CD4-positive, alpha-beta T cell (primary cell): Measurements from ENCODE around the gene TOM1L2. TPM values are rescaled to one million over a fixed set of nuclear protein-coding genes. Genes with fewer than 3 reads are reported as not detected.

ENCODE experiments used
- ATAC-seq: fragments of 200-7000 bp; cut with Tn5 transposase; one replicate; pipeline ENCODE4 v1.10.0; 2022; ENCODE audit warnings: mild to moderate bottlenecking; ENCODE audit not compliant: poor library complexity
- CTCF ChIA-PET: fragments of 350-600 bp; sonication (Branson Sonifier 250); formaldehyde crosslinking; loops from one replicate; lab custom pipeline; 2021; ENCODE audit warnings: antibody characterized with exemption, inconsistent platforms; lab: Charles Lee
- POLR2A ChIA-PET: fragments of 350-600 bp; sonication (Branson Sonifier 250); formaldehyde crosslinking; loops from one replicate; lab custom pipeline; 2021; ENCODE audit warnings: antibody characterized with exemption, inconsistent platforms; lab: Charles Lee
- DNase-seq, 14 experiments: peaks; one replicate each; pipeline ENCODE4 v3.0.0-alpha.2; 2013 to 2020; ENCODE audit warnings: mixed read lengths in 2 of 14
- H3K27ac ChIP-seq, 2 donors: one replicate each; pipeline versions ENCODE4 v1.5.1 to v1.7.0; 2013; ENCODE audit warnings: low read length in 2 of 2, low read depth in 1 of 2, mild to moderate bottlenecking in 1 of 2
- H3K27me3 ChIP-seq, 2 experiments: 1 replicate in 1 of 2; 2 replicates in 1 of 2; pipeline versions ENCODE4 v1.6.1 to v1.7.0; 2013; ENCODE audit warnings: low read length in 2 of 2, control low read depth in 1 of 2, mild to moderate bottlenecking in 1 of 2, moderate library complexity in 1 of 2; ENCODE audit not compliant: insufficient read depth in 2 of 2, control insufficient read depth in 1 of 2
- H3K36me3 ChIP-seq: one replicate; pipeline ENCODE4 v1.6.1; 2013; ENCODE audit warnings: low read length, control low read depth; ENCODE audit not compliant: insufficient read depth
- H3K4me1 ChIP-seq: one replicate; pipeline ENCODE4 v1.6.1; 2013; ENCODE audit warnings: low read length, control low read depth; ENCODE audit not compliant: insufficient read depth
- H3K4me3 ChIP-seq: one replicate; pipeline ENCODE4 v1.5.1; 2013; ENCODE audit warnings: mild to moderate bottlenecking, low read length, moderate library complexity
- H3K9me3 ChIP-seq, 2 experiments: 1 replicate in 1 of 2; 2 replicates in 1 of 2; pipeline versions ENCODE4 v1.6.1 to v1.7.0; 2013; ENCODE audit warnings: low read length in 2 of 2, mild to moderate bottlenecking in 2 of 2, control low read depth in 1 of 2, moderate library complexity in 1 of 2; ENCODE audit not compliant: control insufficient read depth in 1 of 2, insufficient read depth in 1 of 2
- H3K27ac Mint-ChIP-seq: one replicate; pipeline ENCODE4 v1.8.0; 2020; ENCODE audit warnings: mixed read lengths
- H3K27me3 Mint-ChIP-seq: one replicate; pipeline ENCODE4 v1.8.0; 2021; ENCODE audit warnings: mixed read lengths
- H3K36me3 Mint-ChIP-seq: one replicate; pipeline ENCODE4 v1.8.0; 2021; ENCODE audit warnings: low read depth, mixed read lengths
- H3K4me1 Mint-ChIP-seq: one replicate; pipeline ENCODE4 v1.8.0; 2021; ENCODE audit warnings: low read depth, mixed read lengths
- H3K4me3 Mint-ChIP-seq: one replicate; pipeline ENCODE4 v1.8.0; 2020; ENCODE audit warnings: mild to moderate bottlenecking, mixed read lengths
- H3K9me3 Mint-ChIP-seq: one replicate; pipeline ENCODE4 v1.8.0; 2020; ENCODE audit warnings: mixed read lengths
- intact Hi-C, 2 experiments: fragments of 100-400 bp; cut with DNase I in 1 of 2; cut with micrococcal nuclease in 1 of 2; formaldehyde crosslinking; loops; one replicate each; pipeline versions ENCODE4 v1.15.1 to v1.9.0; 2023 to 2025; cut with DNase I, micrococcal nuclease
- total RNA-seq, 174 experiments: library from RNA in 2 of 174; stranded (reverse) in 2 of 174; gene quantifications; one replicate each; pipeline ENCODE4 v1.2.3 and lab custom pipeline; 2021 to 2026
- TF ChIP-seq, protein P1 (sequence below): fragments of 200-600 bp; IDR thresholded peaks from one replicate; pipeline ENCODE4 v1.8.0; 2022; ENCODE audit warnings: antibody characterized with exemption, mild to moderate bottlenecking

Gene TOM1L2
- total RNA-seq, 2 experiments from 2014 or later: 28.5 to 30.5 TPM

DNA sequence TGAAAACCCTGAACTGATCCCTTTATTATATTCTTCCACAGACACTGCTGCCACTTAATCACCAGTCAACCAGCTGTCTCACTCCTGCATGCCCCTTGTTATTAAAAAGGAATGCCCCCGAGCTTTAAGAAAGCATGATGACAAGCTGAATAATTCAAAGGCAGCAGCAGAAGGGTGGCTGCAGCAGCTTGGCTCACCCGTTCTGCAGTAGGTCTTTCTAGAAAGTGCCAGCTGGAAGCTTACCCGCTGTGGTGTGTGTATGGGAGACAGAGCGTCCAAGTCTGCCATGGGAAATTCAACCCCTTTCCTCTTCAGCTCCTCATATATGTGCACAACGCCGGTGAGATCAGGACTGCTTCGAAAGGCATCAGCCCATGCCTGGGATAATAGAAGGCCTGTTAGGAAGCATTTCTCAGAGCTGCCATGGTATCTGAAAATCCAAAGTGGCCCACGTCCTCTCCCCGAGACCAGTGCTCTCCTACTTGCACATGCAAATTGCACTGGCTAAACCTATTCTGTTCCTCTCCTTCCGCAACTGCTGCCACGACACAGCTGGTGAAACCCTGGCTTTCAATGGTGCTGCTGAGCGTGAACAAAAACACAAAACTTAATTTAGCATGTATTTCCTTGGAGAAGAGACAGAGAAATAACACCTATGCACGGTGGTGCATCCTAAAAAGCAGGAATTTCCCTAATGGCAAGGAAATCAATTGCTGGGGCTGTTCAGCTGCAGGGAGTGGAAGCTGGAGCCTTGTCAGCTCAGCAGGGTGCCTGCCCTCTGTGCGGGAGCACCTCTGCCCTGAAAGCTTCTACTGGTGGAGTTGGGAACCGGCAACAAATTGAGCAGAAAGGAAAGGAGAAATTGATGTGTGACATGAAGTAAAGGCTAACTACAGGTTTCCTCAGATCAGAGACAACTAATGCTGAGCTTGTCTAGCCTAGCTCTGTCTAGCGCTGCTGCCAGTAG is 87.5 kb downstream of the TOM1L2 start:
- no peaks in the 10 kb centered on the region for H3K4me1 ChIP-seq
- peaks cover 58% of the 10 kb centered on the region for H3K36me3 ChIP-seq
- Mint-ChIP-seq H3K27me3 (no peaks in the 10 kb centered on the region), H3K9me3 (no peaks in the 10 kb centered on the region), H3K4me1 (no peaks in the 10 kb centered on the region), H3K36me3 (peaks cover 72% of the 10 kb centered on the region), H3K4me3 (no peak overlapping the region), H3K27ac (no peak overlapping the region)
- no peak for ATAC-seq
- TF ChIP-seq, protein P1, sequence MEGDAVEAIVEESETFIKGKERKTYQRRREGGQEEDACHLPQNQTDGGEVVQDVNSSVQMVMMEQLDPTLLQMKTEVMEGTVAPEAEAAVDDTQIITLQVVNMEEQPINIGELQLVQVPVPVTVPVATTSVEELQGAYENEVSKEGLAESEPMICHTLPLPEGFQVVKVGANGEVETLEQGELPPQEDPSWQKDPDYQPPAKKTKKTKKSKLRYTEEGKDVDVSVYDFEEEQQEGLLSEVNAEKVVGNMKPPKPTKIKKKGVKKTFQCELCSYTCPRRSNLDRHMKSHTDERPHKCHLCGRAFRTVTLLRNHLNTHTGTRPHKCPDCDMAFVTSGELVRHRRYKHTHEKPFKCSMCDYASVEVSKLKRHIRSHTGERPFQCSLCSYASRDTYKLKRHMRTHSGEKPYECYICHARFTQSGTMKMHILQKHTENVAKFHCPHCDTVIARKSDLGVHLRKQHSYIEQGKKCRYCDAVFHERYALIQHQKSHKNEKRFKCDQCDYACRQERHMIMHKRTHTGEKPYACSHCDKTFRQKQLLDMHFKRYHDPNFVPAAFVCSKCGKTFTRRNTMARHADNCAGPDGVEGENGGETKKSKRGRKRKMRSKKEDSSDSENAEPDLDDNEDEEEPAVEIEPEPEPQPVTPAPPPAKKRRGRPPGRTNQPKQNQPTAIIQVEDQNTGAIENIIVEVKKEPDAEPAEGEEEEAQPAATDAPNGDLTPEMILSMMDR: no peak
- H3K27me3 ChIP-seq: no peaks in the 10 kb centered on the region
- no peak for DNase-seq
- ChIA-PET POLR2A (no interaction called here), CTCF (no interaction called here)
- no peaks in the 10 kb centered on the region for H3K9me3 ChIP-seq
- no peak overlapping the region for H3K4me3 ChIP-seq
- H3K27ac ChIP-seq: no peak overlapping the region
- intact Hi-C loops: no loop called here

DNA sequence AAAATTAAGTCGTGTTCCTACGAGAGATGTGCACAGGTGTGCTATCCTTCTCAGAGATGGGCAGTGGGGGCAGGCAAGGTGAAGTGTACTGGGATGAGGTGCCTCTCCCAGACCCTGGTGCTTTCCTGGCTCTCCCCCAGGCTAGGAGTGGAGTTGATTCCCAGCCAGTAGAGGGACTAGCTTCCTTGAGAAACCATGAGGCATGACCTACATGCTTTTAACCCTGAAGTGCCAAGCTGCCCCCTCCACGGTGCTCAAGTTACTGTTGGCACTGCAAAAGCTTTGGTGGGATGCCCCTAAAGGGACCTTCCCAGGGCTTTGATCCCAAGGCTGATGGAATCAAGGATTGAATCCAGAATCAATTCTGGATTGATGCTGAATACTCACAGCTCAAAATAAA is 88.4 kb downstream of the TOM1L2 start:
- TF ChIP-seq, protein P1: no peak
- DNase-seq (no peak), ATAC-seq (no peak)
- peaks cover 81% of the 10 kb centered on the region for H3K36me3 Mint-ChIP-seq
- ChIA-PET CTCF (no interaction called here), POLR2A (no interaction called here)
- H3K4me3 ChIP-seq: no peak overlapping the region
- H3K27ac ChIP-seq: no peak overlapping the region
- no peaks in the 10 kb centered on the region for H3K27me3 ChIP-seq
- no peak overlapping the region for H3K27ac Mint-ChIP-seq
- no peaks in the 10 kb centered on the region for H3K27me3 Mint-ChIP-seq
- H3K4me3 Mint-ChIP-seq: no peak overlapping the region
- intact Hi-C loops: no loop called here
- H3K9me3 Mint-ChIP-seq: no peaks in the 10 kb centered on the region
- H3K4me1 Mint-ChIP-seq: no peaks in the 10 kb centered on the region
- no peaks in the 10 kb centered on the region for H3K9me3 ChIP-seq
- no peaks in the 10 kb centered on the region for H3K4me1 ChIP-seq
- peaks cover 63% of the 10 kb centered on the region for H3K36me3 ChIP-seq

DNA sequence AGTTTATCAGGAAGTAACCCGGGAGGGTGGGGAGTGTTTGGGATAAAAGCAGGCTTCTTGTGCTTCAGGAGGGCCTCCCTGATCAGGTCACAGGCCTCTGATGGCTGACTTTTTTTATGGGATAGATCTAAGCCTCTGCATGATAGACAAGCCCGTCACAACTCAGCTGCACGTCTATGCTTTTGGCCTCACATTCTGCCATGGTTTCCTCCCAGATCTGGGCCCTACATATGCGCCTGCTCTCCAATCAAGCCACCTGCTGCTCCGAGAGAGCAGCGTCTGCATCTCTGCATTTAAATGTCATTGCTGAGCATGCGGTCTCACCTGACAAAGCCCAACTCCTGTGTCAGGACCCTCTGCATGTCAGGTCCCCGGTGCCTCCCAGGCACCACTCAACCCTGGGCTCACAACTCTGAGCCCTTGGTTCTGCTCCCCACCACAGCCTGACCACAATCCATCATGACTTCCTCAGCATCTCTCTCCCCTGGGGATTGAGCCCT is 90.1 kb downstream of the TOM1L2 start:
- Mint-ChIP-seq H3K9me3 (no peaks in the 10 kb centered on the region), H3K36me3 (peaks cover 85% of the 10 kb centered on the region), H3K4me1 (no peaks in the 10 kb centered on the region), H3K27me3 (no peaks in the 10 kb centered on the region), H3K27ac (no peak overlapping the region), H3K4me3 (no peak overlapping the region)
- DNase-seq (no peak), ATAC-seq (no peak)
- Histone ChIP-seq H3K4me3 (no peak overlapping the region), H3K4me1 (no peaks in the 10 kb centered on the region), H3K36me3 (peaks cover 69% of the 10 kb centered on the region), H3K27me3 (no peaks in the 10 kb centered on the region), H3K9me3 (no peaks in the 10 kb centered on the region), H3K27ac (no peak overlapping the region)
- POLR2A ChIA-PET: no interaction called here
- CTCF ChIA-PET: no interaction called here
- TF ChIP-seq, protein P1: no peak
- intact Hi-C loops: no loop called here
